SK-N-SH (cell line): ENCODE data around the gene ZNF438. TPM values are rescaled to one million over a fixed set of nuclear protein-coding genes. Genes with fewer than 3 reads are reported as not detected.

Experiments
- CTCF ChIA-PET: fragments of 300-600, 350-600 bp; formaldehyde crosslinking; extraction: SDS; loops from one replicate; lab custom pipeline; 2021; lab: Yijun Ruan, JAX
- POLR2A ChIA-PET: fragments of 350-600 bp; sonication (Branson Sonifier 250); formaldehyde crosslinking; extraction: SDS; loops from one replicate; lab custom pipeline; 2020; ENCODE audit warnings: antibody characterized with exemption, inconsistent platforms; lab: Yijun Ruan, JAX
- DNase-seq: peaks from one replicate; pipeline ENCODE4 v3.0.0; 2012
- H2AFZ ChIP-seq: fragments of 200-600 bp; sonication (generic); 2 replicates; pipeline ENCODE4 v1.8.1; 2016; ENCODE audit warnings: antibody characterized with exemption, mild to moderate bottlenecking, low read depth
- H3F3A ChIP-seq: fragments of 200-600 bp; sonication (generic); replicated peaks from 2 replicates; pipeline ENCODE3; 2016; ENCODE audit warnings: antibody characterized with exemption, mild to moderate bottlenecking; ENCODE audit not compliant: insufficient read depth
- H3K27ac ChIP-seq, 2 experiments: fragments of 200-500 bp in 1 of 2; fragments of 200-600 bp in 1 of 2; sonication (Bioruptor generic) in 1 of 2; sonication (generic), shearing (Covaris generic) in 1 of 2; 2 replicates each; pipeline versions ENCODE4 v1.5.1 to v1.6.1; 2014 to 2016; ENCODE audit warnings: low read depth in 2 of 2, inconsistent platforms in 1 of 2, low read length in 1 of 2, mild to moderate bottlenecking in 1 of 2, mixed read lengths in 1 of 2
- H3K27me3 ChIP-seq: fragments of 200-600 bp; sonication (generic), shearing (Covaris generic); 2 replicates; pipeline ENCODE4 v1.6.1; 2016; ENCODE audit warnings: mixed run types; ENCODE audit not compliant: insufficient read depth
- H3K36me3 ChIP-seq, 2 experiments: fragments of 200-500 bp in 1 of 2; fragments of 200-600 bp in 1 of 2; sonication (Bioruptor generic) in 1 of 2; sonication (generic) in 1 of 2; replicated peaks in 1 of 2; 2 replicates each; pipeline versions ENCODE3 to v1.5.1; 2014 to 2016; ENCODE audit warnings: low read length in 1 of 2, mild to moderate bottlenecking in 1 of 2; ENCODE audit not compliant: insufficient read depth in 2 of 2, control insufficient read depth in 1 of 2
- H3K4me1 ChIP-seq, 2 experiments: fragments of 200-500 bp in 1 of 2; fragments of 200-600 bp in 1 of 2; sonication (Bioruptor generic) in 1 of 2; sonication (generic), shearing (Covaris generic) in 1 of 2; 2 replicates each; pipeline versions ENCODE4 v1.5.1 to v1.6.1; 2014 to 2016; ENCODE audit warnings: low read depth in 1 of 2, low read length in 1 of 2, mixed run types in 1 of 2; ENCODE audit not compliant: insufficient read depth in 2 of 2, control insufficient read depth in 1 of 2
- H3K4me2 ChIP-seq: fragments of 200-600 bp; sonication (generic), shearing (Covaris generic); 2 replicates; pipeline ENCODE4 v1.6.1; 2017; ENCODE audit warnings: mixed run types
- H3K4me3 ChIP-seq, 2 experiments: fragments of 200-500 bp in 1 of 2; fragments of 200-600 bp in 1 of 2; sonication (Bioruptor generic) in 1 of 2; sonication (generic), shearing (Covaris generic) in 1 of 2; 2 replicates each; pipeline versions ENCODE4 v1.5.1 to v1.8.1; 2014 to 2016; ENCODE audit warnings: low read depth in 2 of 2, inconsistent platforms in 1 of 2, low read length in 1 of 2, mild to moderate bottlenecking in 1 of 2, mixed read lengths in 1 of 2, moderate library complexity in 1 of 2
- H3K79me2 ChIP-seq: fragments of 200-600 bp; sonication (generic); 2 replicates; pipeline ENCODE4 v1.8.1; 2017; ENCODE audit warnings: mild to moderate bottlenecking; ENCODE audit not compliant: insufficient read depth
- H3K9ac ChIP-seq: fragments of 200-600 bp; sonication (generic); 2 replicates; pipeline ENCODE4 v1.6.1; 2017; ENCODE audit warnings: mixed run types
- H3K9me2 ChIP-seq: fragments of 200-600 bp; sonication (generic); 2 replicates; pipeline ENCODE4 v1.6.1; 2017; ENCODE audit warnings: mixed run types
- H3K9me3 ChIP-seq: fragments of 200-600 bp; sonication (generic); 2 replicates; pipeline ENCODE4 v1.6.1; 2017; ENCODE audit warnings: mixed run types, mild to moderate bottlenecking, moderate library complexity
- H4K20me1 ChIP-seq: fragments of 200-600 bp; sonication (generic); 2 replicates; pipeline ENCODE4 v1.6.1; 2017; ENCODE audit warnings: mild to moderate bottlenecking, mixed run types; ENCODE audit not compliant: insufficient read depth
- CHD2 ChIP-seq: fragments of 150-350 bp; IDR thresholded peaks from 2 replicates; pipeline ENCODE4 v1.6.1; 2018; ENCODE audit warnings: low read length; ENCODE audit not compliant: partially characterized antibody
- EP300 ChIP-seq, 2 experiments: IDR thresholded peaks; 2 replicates each; pipeline versions ENCODE4 v1.4.0 to v1.6.1; 2012; ENCODE audit warnings: borderline replicate concordance in 1 of 2, low read depth in 1 of 2, low read length in 1 of 2
- FOXM1 ChIP-seq: IDR thresholded peaks from 2 replicates; pipeline ENCODE4 v1.4.0; 2012; ENCODE audit warnings: low read depth, mild to moderate bottlenecking
- JUND ChIP-seq: IDR thresholded peaks from 2 replicates; pipeline ENCODE4 v1.4.0; 2012
- PBX3 ChIP-seq: IDR thresholded peaks from 2 replicates; pipeline ENCODE4; 2012
- POLR2AphosphoS5 ChIP-seq: IDR thresholded peaks from 2 replicates; pipeline ENCODE4 v1.6.1; 2012; ENCODE audit warnings: low read depth, low read length
- REST ChIP-seq: IDR thresholded peaks from 2 replicates; pipeline ENCODE4 v1.6.1; 2012; ENCODE audit warnings: mild to moderate bottlenecking, low read depth, low read length, moderate library complexity
- RFX5 ChIP-seq: IDR thresholded peaks from 2 replicates; pipeline ENCODE4 v1.6.1; 2012; ENCODE audit warnings: mild to moderate bottlenecking, improper control_type of control experiment, low read length
- SIN3A ChIP-seq: IDR thresholded peaks from 2 replicates; pipeline ENCODE4 v1.6.1; 2012; ENCODE audit warnings: low read depth, mild to moderate bottlenecking, low read length, moderate library complexity, borderline replicate concordance
- SMC3 ChIP-seq: IDR thresholded peaks from 2 replicates; pipeline ENCODE4 v1.6.1; 2012; ENCODE audit warnings: low read depth, low read length, improper control_type of control experiment
- TCF12 ChIP-seq: IDR thresholded peaks from 2 replicates; pipeline ENCODE4 v1.4.0; 2012
- TEAD4 ChIP-seq: IDR thresholded peaks from 2 replicates; pipeline ENCODE4 v1.4.0; 2012; ENCODE audit warnings: mild to moderate bottlenecking, borderline replicate concordance; ENCODE audit not compliant: insufficient read depth
- ZBTB33 ChIP-seq: IDR thresholded peaks from 2 replicates; pipeline ENCODE4 v1.4.0; 2012; ENCODE audit warnings: low read depth, borderline replicate concordance
- WGBS: methylation state at CpG from one replicate; pipeline ENCODE4 v1.1.6; 2017; ENCODE audit warnings: low lambda C conversion rate; 5-methylcytosine and 5-hydroxymethylcytosine counted together
- polyA plus RNA-seq, 3 experiments: library from polyadenylated mRNA; depleted of rRNA; stranded (reverse); fragments of >200 nt; gene quantifications; 2 replicates each; pipeline ENCODE4 v1.2.3, GENCODE V29; 2012

ZNF438 gene
- polyA plus RNA-seq, 1 of the 3 experiments (the other 2 are of a cell fraction) = 2.1 TPM

- H3K4me3 ChIP-seq = no peak overlapping the region
- 43% methylated on average over 1 of the region's 1 CpG for WGBS
- no peak overlapping the region for H2AFZ ChIP-seq
- peaks cover 0 to 3% of the 10 kb centered on the region in 2 experiments for H3K36me3 ChIP-seq
- CTCF ChIA-PET = no interaction called here
- TF ChIP-seq REST (no peak), JUND (no peak), SMC3 (no peak), CHD2 (no peak), TEAD4 (no peak), ZBTB33 (no peak), RFX5 (no peak), POLR2AphosphoS5 (no peak), PBX3 (no peak), TCF12 (no peak), SIN3A (no peak), FOXM1 (no peak), EP300 (IDR thresholded peaks at IDR 0.05; ENCODE audit: borderline replicate concordance in 1 of 2, low read depth in 1 of 2, low read length in 1 of 2) (no peak)
- POLR2A ChIA-PET = no interaction called here
- H3K79me2 ChIP-seq = no peaks in the 10 kb centered on the region
- H4K20me1 ChIP-seq = no peaks in the 10 kb centered on the region
- H3K9me2 ChIP-seq = no peaks in the 10 kb centered on the region
- H3K9me3 ChIP-seq = no peaks in the 10 kb centered on the region
- peak overlapping the region; percentile 5 for H3K4me2 ChIP-seq
- no peak for DNase-seq
- no peaks in the 10 kb centered on the region for H3K27me3 ChIP-seq
- H3K4me1 ChIP-seq = no peaks in the 10 kb centered on the region
- peak overlapping the region in 1 of 2 experiments; percentile 17; a peak in 1 of 4 replicates for H3K27ac ChIP-seq
- H3K9ac ChIP-seq = no peak overlapping the region
- peaks cover 3% of the 10 kb centered on the region for H3F3A ChIP-seq
These were observed 113.9 kb downstream of the ZNF438 start for GRCh38 chr10:30917789-30918188.
